ENCODE measurements around the gene DNAJA3. TPM values are rescaled to one million over a fixed set of nuclear protein-coding genes. Genes with fewer than 3 reads are reported as not detected.

Gene DNAJA3
- total and polyA plus RNA-seq, 10 of the 15 experiments (the other 5 are each of a cell fraction or from before 2014, with no cell fraction given): 8.4 to 141 (median 60.8) TPM

DNA sequence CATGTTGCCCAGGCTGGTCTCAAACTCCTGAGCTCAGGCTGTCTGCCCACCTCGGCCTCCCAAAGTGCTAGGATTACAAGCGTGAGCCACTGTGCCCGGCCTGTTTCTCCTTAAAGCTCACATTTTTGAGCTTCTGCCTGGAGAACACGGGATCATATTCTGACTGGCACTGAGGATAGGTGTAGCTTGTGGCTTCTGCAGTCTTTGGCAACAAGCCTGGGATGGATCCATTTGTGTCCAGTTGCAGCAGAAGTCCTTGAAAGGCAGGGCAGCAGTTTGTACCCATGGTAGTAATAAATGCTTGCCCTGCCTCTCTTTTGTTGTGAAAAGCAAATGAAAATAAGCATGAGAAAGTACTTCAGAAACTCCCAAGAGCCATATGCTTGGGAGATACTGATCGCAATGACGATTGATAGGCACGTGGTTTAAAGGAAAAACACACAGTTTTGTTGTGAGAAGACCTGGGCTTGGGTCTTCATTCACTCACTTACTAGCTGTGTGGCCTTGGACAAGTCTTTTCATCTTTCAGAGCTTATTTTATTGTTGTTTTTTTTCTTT, 6.2 kb upstream of the DNAJA3 start:
- BruUV-seq (replicated peaks): no TSS peak
- no peak overlapping the region for H3K27ac ChIP-seq (ENCODE audit: control insufficient read depth, insufficient read depth)
- TF ChIP-seq ZNF207 (IDR thresholded peaks at IDR 0.05; ENCODE audit: borderline replicate concordance): no peak
- no peak for TF ChIP-seq RB1 (IDR thresholded peaks at IDR 0.05; ENCODE audit: borderline replicate concordance)
- TF ChIP-seq, protein P1, sequence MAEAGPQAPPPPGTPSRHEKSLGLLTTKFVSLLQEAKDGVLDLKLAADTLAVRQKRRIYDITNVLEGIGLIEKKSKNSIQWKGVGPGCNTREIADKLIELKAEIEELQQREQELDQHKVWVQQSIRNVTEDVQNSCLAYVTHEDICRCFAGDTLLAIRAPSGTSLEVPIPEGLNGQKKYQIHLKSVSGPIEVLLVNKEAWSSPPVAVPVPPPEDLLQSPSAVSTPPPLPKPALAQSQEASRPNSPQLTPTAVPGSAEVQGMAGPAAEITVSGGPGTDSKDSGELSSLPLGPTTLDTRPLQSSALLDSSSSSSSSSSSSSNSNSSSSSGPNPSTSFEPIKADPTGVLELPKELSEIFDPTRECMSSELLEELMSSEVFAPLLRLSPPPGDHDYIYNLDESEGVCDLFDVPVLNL (IDR thresholded peaks at IDR 0.05; ENCODE audit: low read depth, low read length): no peak
- intact Hi-C loops (cut with micrococcal nuclease; ENCODE audit: unreplicated experiment) (no loop called here), in situ Hi-C loops (cut with MboI) (no loop called here)
- H3K79me2 ChIP-seq (ENCODE audit: control insufficient read depth, insufficient read depth, low read length): peaks cover 19% of the 10 kb centered on the region
- no peak for FAIRE-seq
- no peak overlapping the region for H3K9ac ChIP-seq (ENCODE audit: control insufficient read depth, insufficient read depth, low read length)
- ChIA-PET RAD21 (ENCODE audit: unreplicated experiment) (no interaction called here), POLR2A (interaction anchor here (0.7 kb wide), 1 partner anchor 14 kb away, joined by 7 read pairs; no protein-coding TSS in a partner anchor), CTCF (interaction anchor here (1.4 kb wide), 1 partner anchor 204 kb away, joined by 3 read pairs; no protein-coding TSS in a partner anchor), SMC1A (ENCODE audit: uncharacterized antibody, unreplicated experiment) (interaction anchor here (1.0 kb wide), 1 partner anchor 9 kb away, joined by 3 read pairs; no protein-coding TSS in a partner anchor)
- no peaks in the 10 kb centered on the region for H4K20me1 ChIP-seq (ENCODE audit: control insufficient read depth, insufficient read depth)
- no peak for ATAC-seq
- H3K36me3 ChIP-seq (ENCODE audit: control insufficient read depth in 2 of 2, insufficient read depth in 2 of 2, low read length in 1 of 2): no peaks in the 10 kb centered on the region
- WGBS (ENCODE audit: insufficient coverage, insufficient replicate concordance, low lambda C conversion rate, missing lambda C conversion rate): 78% methylated on average over 7 of the region's 7 CpGs
- no peaks in the 10 kb centered on the region for H3K27me3 ChIP-seq (replicated peaks in 1 of 2; ENCODE audit: control insufficient read depth in 2 of 2, insufficient read depth in 2 of 2, low read length in 1 of 2)
- peaks cover 12% of the 10 kb centered on the region for H3K4me1 ChIP-seq (ENCODE audit: control insufficient read depth, insufficient read depth, low read length)
- no peak overlapping the region for H3K4me2 ChIP-seq (ENCODE audit: control insufficient read depth, insufficient read depth)
- DNase-seq (ENCODE audit: low read depth, low spot score): no peak
- no peaks in the 10 kb centered on the region for H3K9me3 ChIP-seq (replicated peaks; ENCODE audit: control insufficient read depth, insufficient read depth, low read length)
- H3K4me3 ChIP-seq: no peak overlapping the region
- no peak overlapping the region for H2AFZ ChIP-seq (ENCODE audit: control insufficient read depth, low read depth, low read length)

DNA sequence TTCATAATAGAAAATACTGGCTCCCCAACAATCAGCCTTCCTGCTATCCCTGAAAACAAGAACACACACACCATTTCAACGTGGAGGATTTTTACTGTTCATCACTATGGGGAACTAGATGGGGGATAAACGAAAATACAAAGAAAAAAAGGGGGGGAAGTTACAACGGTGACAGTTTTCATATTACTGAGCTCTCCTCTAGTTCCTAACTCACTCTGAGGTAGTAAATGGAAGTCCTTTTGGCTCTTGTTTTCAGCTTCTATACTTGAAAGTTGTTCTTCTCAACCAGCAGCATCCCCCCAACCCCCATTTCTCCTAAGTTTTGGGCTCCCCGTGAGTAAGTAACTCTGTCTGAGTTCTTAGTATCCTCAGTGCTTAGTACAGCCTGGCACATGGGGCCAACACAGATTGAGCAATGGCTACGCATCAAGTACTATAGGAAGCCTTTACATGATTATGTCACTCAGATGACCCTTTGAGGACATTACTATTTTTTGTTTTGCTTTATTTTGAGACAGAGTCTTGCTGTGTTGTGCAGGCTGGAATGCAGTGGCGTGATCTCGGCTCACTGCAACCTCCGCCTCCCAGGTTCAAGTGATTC, 5.1 kb upstream of the DNAJA3 start:
- H3K4me3 ChIP-seq: no peak overlapping the region
- H3K79me2 ChIP-seq (ENCODE audit: control insufficient read depth, insufficient read depth, low read length): peaks cover 11% of the 10 kb centered on the region
- CTCF ChIA-PET: no interaction called here
- intact Hi-C loops (cut with micrococcal nuclease; ENCODE audit: unreplicated experiment): loop anchor here (10.0 kb wide), 1 partner anchor 194 kb away; the partner anchor contains the start of gene UBALD1
- H2AFZ ChIP-seq (ENCODE audit: control insufficient read depth, low read depth, low read length): no peak overlapping the region
- peaks cover 3% of the 10 kb centered on the region for H3K4me1 ChIP-seq (ENCODE audit: control insufficient read depth, insufficient read depth, low read length)
- BruUV-seq (replicated peaks): no TSS peak
- SMC1A ChIA-PET (ENCODE audit: uncharacterized antibody, unreplicated experiment): no interaction called here
- H4K20me1 ChIP-seq (ENCODE audit: control insufficient read depth, insufficient read depth): no peaks in the 10 kb centered on the region
- no peak overlapping the region for H3K9ac ChIP-seq (ENCODE audit: control insufficient read depth, insufficient read depth, low read length)
- no peaks in the 10 kb centered on the region for H3K27me3 ChIP-seq (replicated peaks in 1 of 2; ENCODE audit: control insufficient read depth in 2 of 2, insufficient read depth in 2 of 2, low read length in 1 of 2)
- no peaks in the 10 kb centered on the region for H3K9me3 ChIP-seq (replicated peaks; ENCODE audit: control insufficient read depth, insufficient read depth, low read length)
- no peak overlapping the region for H3K4me2 ChIP-seq (ENCODE audit: control insufficient read depth, insufficient read depth)
- 60% methylated on average over 8 of the region's 8 CpGs for WGBS (ENCODE audit: insufficient coverage, insufficient replicate concordance, low lambda C conversion rate, missing lambda C conversion rate)
- DNase-seq (ENCODE audit: low read depth, low spot score) (no peak), ATAC-seq (no peak), FAIRE-seq (no peak)
- no peaks in the 10 kb centered on the region for H3K36me3 ChIP-seq (ENCODE audit: control insufficient read depth in 2 of 2, insufficient read depth in 2 of 2, low read length in 1 of 2)
- in situ Hi-C loops (cut with MboI): no loop called here
- POLR2A ChIA-PET: no interaction called here
- no peak overlapping the region for H3K27ac ChIP-seq (ENCODE audit: control insufficient read depth, insufficient read depth)
- RAD21 ChIA-PET (ENCODE audit: unreplicated experiment): no interaction called here
- TF ChIP-seq, protein P2, sequence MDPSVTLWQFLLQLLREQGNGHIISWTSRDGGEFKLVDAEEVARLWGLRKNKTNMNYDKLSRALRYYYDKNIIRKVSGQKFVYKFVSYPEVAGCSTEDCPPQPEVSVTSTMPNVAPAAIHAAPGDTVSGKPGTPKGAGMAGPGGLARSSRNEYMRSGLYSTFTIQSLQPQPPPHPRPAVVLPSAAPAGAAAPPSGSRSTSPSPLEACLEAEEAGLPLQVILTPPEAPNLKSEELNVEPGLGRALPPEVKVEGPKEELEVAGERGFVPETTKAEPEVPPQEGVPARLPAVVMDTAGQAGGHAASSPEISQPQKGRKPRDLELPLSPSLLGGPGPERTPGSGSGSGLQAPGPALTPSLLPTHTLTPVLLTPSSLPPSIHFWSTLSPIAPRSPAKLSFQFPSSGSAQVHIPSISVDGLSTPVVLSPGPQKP (IDR thresholded peaks at IDR 0.05; ENCODE audit: low read depth, low read length): no peak
- no peak for TF ChIP-seq SP1 (IDR thresholded peaks at IDR 0.05; ENCODE audit: low read depth, low read length)
- TF ChIP-seq, protein P3, sequence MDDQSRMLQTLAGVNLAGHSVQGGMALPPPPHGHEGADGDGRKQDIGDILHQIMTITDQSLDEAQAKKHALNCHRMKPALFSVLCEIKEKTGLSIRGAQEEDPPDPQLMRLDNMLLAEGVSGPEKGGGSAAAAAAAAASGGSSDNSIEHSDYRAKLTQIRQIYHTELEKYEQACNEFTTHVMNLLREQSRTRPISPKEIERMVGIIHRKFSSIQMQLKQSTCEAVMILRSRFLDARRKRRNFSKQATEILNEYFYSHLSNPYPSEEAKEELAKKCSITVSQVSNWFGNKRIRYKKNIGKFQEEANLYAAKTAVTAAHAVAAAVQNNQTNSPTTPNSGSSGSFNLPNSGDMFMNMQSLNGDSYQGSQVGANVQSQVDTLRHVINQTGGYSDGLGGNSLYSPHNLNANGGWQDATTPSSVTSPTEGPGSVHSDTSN (IDR thresholded peaks at IDR 0.05; ENCODE audit: insufficient replicate concordance, low read depth, low read length): no peak
- no peak for TF ChIP-seq WRNIP1 (IDR thresholded peaks at IDR 0.05; ENCODE audit: borderline replicate concordance, low read depth, low read length)
- TF ChIP-seq CHD4 (IDR thresholded peaks at IDR 0.05): no peak
- no peak for TF ChIP-seq RAD51 (IDR thresholded peaks at IDR 0.05)
- no peak for TF ChIP-seq BRCA1 (IDR thresholded peaks at IDR 0.05; ENCODE audit: low read depth, low read length)
- TF ChIP-seq TCF3 (IDR thresholded peaks at IDR 0.05; ENCODE audit: borderline replicate concordance, insufficient read depth, low read depth, low read length): no peak
- no peak for TF ChIP-seq JUND (IDR thresholded peaks at IDR 0.05; ENCODE audit: low read depth, low read length)
- no peak for TF ChIP-seq RB1 (IDR thresholded peaks at IDR 0.05; ENCODE audit: borderline replicate concordance)

Measured in GM12878 (cell line).